GM13977 (cell line): ENCODE results near the gene OR2T10.

Experiments used
- DNase-seq: peaks from one replicate; pipeline ENCODE4 v3.0.0; 2012; ENCODE audit warnings: low spot score
- in situ Hi-C: fragments of 300-500 bp; cut with MboI; formaldehyde crosslinking; loops from one replicate; pipeline ENCODE4 v1.12.0; 2022; ENCODE audit warnings: low sequenced_read_pairs, low pct_unique_long_range_greater_than_20kb, mixed read lengths, inconsistent platforms; ENCODE audit not compliant: unreplicated experiment
- TF ChIP-seq, protein P1 (sequence below): IDR thresholded peaks from 2 replicates; pipeline ENCODE4 v1.5.1; 2012; ENCODE audit warnings: mild to moderate bottlenecking, control low read depth; ENCODE audit not compliant: insufficient read depth; ENCODE audit errors: extremely low read depth, missing control alignments

OR2T10 gene

DNA sequence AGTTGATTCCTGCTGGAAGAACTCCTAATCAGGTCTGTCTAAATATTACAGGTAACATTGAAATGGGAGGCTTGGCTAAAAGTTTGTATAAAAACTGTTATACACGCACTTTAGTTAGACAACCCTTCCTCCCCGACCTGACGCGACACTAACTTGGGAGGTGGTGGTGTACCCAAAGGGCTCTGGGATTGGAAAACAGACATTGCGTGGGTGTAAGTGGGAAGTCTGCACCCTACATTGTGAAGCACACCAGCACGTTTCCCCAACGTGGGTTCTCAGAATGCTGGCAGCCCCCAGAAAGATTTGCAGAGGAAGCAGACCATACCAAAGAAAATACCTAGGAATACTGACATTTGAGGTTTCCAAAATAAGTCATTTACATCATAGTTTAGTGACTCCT is 20.6 kb upstream of the OR2T10 start:
- DNase-seq = no peak
- in situ Hi-C loops = no loop called here
- TF ChIP-seq, protein P1, sequence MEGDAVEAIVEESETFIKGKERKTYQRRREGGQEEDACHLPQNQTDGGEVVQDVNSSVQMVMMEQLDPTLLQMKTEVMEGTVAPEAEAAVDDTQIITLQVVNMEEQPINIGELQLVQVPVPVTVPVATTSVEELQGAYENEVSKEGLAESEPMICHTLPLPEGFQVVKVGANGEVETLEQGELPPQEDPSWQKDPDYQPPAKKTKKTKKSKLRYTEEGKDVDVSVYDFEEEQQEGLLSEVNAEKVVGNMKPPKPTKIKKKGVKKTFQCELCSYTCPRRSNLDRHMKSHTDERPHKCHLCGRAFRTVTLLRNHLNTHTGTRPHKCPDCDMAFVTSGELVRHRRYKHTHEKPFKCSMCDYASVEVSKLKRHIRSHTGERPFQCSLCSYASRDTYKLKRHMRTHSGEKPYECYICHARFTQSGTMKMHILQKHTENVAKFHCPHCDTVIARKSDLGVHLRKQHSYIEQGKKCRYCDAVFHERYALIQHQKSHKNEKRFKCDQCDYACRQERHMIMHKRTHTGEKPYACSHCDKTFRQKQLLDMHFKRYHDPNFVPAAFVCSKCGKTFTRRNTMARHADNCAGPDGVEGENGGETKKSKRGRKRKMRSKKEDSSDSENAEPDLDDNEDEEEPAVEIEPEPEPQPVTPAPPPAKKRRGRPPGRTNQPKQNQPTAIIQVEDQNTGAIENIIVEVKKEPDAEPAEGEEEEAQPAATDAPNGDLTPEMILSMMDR = no peak

DNA sequence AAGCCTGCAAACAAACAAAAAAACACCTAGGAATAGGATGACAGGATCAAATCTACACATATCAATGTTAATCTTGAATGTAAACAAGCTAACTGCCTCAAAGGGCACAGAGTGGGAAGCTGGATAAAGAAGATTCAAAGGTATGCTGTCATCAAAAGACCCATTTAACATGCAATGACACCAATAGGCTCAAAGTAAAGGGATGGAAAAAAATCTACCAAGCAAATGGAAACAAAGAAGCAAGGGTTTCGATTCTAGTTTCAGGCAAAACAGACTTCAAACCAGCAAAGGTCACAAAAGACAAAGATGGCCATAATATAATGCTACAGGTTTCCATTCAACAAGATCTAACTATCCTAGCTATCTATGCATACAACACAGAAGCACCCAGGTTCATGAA is 16.2 kb upstream of the OR2T10 start:
- in situ Hi-C loops = no loop called here
- TF ChIP-seq, protein P1 = no peak
- DNase-seq = no peak

DNA sequence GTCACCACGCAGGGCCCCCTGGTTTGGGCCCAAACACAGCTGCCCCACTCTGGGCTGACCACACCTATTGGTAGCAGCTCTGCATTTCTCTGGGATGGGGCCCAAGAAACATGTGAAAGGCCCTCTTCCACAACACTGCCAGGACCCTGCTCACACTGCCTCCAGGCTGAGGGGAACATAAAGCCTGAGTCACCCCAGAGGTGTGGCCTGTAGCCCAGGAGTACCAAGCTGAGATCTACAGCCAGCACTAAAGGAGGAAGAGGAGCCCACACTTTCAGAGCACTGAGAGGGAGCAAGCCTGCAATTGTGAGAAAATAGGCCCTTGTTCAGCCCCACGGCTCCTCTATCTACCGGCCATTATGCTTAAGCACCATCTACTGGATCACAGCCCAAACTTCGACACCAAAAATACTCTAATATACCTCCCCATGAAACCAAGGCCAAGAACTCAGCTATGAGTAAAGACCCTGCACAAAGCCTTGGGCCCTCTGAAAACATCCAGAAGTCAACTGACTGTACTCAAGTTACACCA is 14.4 kb upstream of the OR2T10 start:
- TF ChIP-seq, protein P1 = peak; percentile 28
- DNase-seq = no peak
- in situ Hi-C loops = no loop called here

DNA sequence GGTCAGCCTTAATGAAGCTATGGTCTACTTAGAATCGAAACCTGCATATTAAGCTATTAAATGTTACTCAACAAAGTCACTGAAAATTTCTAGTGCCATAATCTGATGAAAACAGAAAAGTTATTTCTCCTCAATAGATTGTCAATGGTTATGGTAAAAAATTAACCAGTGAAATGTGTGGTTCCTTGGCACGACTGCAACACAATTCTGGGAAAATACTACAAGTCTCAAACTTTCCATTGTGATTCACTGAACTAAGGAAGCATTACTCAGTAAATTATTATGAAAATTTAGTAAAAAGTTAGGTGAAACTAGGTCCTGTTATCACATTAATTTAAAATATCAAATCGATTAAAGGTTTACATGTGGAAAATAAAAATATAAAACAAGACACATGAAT is 12.8 kb upstream of the OR2T10 start:
- in situ Hi-C loops = no loop called here
- TF ChIP-seq, protein P1 = no peak
- no peak for DNase-seq

DNA sequence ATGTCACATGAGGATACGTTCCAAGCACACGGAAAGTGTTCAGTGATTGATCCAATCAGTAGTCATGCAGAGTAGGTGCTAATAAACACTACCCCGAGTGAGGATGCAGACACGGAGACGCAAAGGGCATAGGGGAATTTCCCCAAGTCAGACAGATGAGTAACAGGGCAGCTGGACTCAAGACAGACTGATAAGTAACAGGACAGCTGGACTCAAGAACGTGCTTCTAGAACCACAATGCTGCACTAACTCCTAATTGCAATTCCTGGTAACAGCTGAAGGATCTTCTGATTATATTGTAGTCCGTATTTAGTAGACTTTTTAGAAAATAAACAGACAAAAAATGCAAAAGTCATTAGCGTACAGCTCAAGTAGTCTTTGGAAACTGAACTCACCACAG is 1.9 kb upstream of the OR2T10 start:
- TF ChIP-seq, protein P1 = no peak
- in situ Hi-C loops = no loop called here
- DNase-seq = no peak

DNA sequence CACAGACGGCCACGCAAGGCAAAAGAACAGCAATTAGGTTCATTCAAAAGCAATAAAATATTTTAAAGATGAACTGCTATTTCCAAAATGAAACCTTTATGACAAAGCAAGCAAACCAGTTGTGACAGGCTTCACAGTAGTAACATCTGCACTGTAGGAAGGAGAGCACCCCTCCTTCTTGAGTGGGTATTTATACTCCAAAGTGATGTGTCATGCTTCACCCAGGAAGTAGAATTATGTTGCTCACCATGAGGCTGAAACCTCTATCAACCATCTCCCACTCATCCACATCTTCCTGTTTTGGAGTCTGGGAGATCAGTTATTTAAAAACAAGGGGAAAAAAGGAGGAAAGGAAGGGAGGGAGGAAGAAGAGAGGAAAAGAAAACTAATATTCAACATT is 885 bp downstream of the OR2T10 start:
- DNase-seq = no peak
- TF ChIP-seq, protein P1 = no peak
- in situ Hi-C loops = no loop called here

DNA sequence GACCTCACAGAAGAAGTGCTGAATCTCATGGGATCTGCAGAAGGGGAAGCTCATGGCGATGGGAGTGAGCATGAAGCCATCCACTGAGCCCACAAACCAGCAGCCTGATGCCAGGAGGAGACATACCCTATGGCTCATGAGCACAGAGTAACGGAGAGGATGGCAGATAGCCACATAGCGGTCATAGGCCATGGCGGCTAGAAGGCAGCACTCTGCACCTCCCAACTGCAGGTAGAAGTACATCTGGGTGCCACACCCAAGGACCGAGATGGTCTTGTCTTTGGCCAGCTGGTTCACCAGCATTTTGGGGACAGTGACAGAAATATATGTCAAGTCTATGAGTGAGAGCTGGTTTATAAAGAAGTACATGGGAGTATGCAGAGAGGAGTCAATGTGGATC is 4.3 kb downstream of the OR2T10 start:
- TF ChIP-seq, protein P1 = no peak
- in situ Hi-C loops = no loop called here
- DNase-seq = no peak
